Skeletal muscle satellite cell (primary cell): ENCODE measurements around the gene PRR15.

Experiments
- H3K27me3 ChIP-seq: 2 replicates; pipeline ENCODE4 v1.7.0; 2013; ENCODE audit warnings: low read length; ENCODE audit not compliant: control insufficient read depth, insufficient read depth
- H3K36me3 ChIP-seq: 2 replicates; pipeline ENCODE4 v1.7.0; 2013; ENCODE audit warnings: mild to moderate bottlenecking, control low read depth, low read length; ENCODE audit not compliant: insufficient read depth
- H3K4me1 ChIP-seq: 2 replicates; pipeline ENCODE4 v1.7.0; 2013; ENCODE audit warnings: low read length; ENCODE audit not compliant: control insufficient read depth, insufficient read depth
- H3K4me2 ChIP-seq: 2 replicates; pipeline ENCODE4 v1.7.0; 2013; ENCODE audit warnings: mild to moderate bottlenecking, low read length
- H3K4me3 ChIP-seq: 2 replicates; pipeline ENCODE4 v1.7.0; 2013; ENCODE audit warnings: low read length
- H3K9ac ChIP-seq: 2 replicates; pipeline ENCODE4 v1.7.0; 2013; ENCODE audit warnings: mild to moderate bottlenecking, low read depth, low read length, moderate library complexity
- H3K9me3 ChIP-seq: replicated peaks from 2 replicates; pipeline ENCODE4 v1.7.0; 2013; ENCODE audit warnings: mild to moderate bottlenecking, control low read depth, low read length

PRR15 gene

GRCh38 chr7:29555061-29555460, 8.6 kb upstream of the PRR15 start:
- peaks cover 4% of the 10 kb centered on the region for H3K36me3 ChIP-seq
- H3K4me3 ChIP-seq = no peak overlapping the region
- H3K27me3 ChIP-seq = no peaks in the 10 kb centered on the region
- no peaks in the 10 kb centered on the region for H3K9me3 ChIP-seq
- no peaks in the 10 kb centered on the region for H3K4me1 ChIP-seq
- no peak overlapping the region for H3K4me2 ChIP-seq
- no peak overlapping the region for H3K9ac ChIP-seq

DNA sequence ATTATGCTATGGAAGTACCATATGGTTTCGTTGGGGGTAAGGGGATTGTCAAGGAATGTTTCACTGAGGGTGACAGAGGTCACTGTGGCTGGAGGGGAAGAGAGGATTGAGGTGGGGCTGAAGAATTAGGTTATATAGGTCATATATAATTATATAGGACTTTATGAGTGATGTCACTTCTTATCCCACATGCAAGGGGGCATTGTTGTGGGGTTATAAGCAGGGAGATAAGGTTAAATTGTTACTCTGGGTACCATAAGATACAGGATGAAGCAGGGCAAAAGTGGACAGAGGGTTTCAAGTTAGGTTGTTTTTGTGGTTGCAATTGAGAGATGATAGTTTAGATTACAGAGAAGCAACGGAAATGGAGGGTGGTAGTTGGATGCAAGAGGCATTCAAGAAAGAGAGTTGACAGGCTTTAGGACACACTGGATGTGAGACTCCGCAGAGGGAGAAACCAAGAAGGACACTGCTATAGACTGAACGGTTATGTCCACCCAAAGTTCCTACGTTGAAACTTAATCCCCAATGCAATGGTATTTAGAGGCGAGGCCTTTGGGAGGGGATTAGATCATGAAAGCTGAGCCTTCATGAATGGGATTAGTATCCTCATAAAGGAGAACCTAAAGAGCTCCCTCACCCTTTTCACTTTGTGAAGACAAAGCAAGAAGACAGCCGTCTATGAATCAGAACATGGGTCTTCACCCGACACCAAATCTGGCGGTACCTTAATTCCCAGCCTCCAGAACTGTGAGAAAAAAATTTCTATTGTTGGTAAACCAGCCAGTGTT, 7.0 kb upstream of the PRR15 start:
- no peaks in the 10 kb centered on the region for H3K27me3 ChIP-seq
- H3K9ac ChIP-seq = no peak overlapping the region
- no peaks in the 10 kb centered on the region for H3K9me3 ChIP-seq
- no peaks in the 10 kb centered on the region for H3K4me1 ChIP-seq
- H3K4me3 ChIP-seq = no peak overlapping the region
- peaks cover 4% of the 10 kb centered on the region for H3K36me3 ChIP-seq
- H3K4me2 ChIP-seq = no peak overlapping the region

DNA sequence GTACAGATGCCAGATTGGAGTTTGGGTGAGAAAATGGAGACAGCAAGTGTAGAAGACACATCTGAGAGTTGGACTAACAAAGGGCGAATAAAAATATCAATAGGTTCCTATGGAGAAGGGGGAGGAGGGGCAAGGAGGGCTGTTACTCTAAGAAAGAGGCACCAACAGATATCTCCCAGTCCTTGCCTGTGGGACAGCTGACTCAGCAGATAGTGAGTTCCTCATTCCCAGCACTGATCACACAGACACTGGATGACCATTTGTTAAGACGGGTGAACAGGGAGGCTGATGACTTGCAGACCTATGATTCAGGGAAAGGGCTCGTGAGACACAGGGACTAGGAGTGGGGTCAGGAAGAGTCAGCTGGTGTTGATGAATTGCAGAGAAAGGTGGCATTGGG, 5.7 kb upstream of the PRR15 start:
- H3K27me3 ChIP-seq = no peaks in the 10 kb centered on the region
- no peak overlapping the region for H3K4me2 ChIP-seq
- no peak overlapping the region for H3K4me3 ChIP-seq
- H3K36me3 ChIP-seq = peaks cover 4% of the 10 kb centered on the region
- peaks cover 1% of the 10 kb centered on the region for H3K4me1 ChIP-seq
- H3K9ac ChIP-seq = no peak overlapping the region
- no peaks in the 10 kb centered on the region for H3K9me3 ChIP-seq

DNA sequence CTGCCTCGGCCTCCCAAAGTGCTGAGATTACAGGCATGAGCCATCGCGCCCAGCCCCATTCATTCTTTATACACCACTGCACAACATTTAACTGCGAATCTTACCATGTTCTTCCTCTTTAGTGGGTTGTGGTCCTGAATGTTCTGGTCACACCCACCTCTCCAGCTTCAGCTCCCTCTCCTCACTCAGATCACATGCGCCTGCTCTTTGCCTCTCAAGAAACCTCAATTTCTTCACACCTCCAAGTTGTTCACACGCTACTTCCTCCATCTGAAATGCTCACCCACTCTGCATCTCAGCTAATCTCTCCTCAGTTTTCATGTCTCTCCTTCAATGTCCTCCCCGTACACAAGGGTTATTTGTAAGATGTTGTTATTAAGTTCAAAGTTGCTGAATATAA, 2.4 kb upstream of the PRR15 start:
- Histone ChIP-seq H3K4me3 (no peak overlapping the region), H3K9ac (no peak overlapping the region), H3K4me2 (no peak overlapping the region), H3K4me1 (peaks cover 15% of the 10 kb centered on the region), H3K27me3 (peaks cover 5% of the 10 kb centered on the region), H3K36me3 (peaks cover 4% of the 10 kb centered on the region), H3K9me3 (no peaks in the 10 kb centered on the region)

DNA sequence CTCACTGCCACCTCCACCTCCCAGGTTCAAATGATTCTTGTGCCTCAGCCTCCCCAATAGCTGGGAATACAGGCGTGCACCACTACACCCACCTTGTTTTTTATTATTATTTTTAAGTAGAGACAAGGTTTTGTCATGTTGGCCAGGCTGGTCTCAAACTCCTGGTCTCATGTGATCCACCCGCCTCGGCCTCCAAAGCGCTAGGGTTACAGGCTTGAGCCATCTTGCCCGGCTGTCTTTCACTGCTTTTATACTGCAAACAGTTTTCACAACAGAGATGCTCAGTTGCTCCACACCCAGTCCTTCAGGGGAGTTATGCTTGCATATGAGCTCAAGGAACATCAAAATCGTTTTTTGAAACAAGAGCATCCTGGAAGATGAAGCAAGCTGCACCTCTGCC, 1.3 kb upstream of the PRR15 start:
- Histone ChIP-seq H3K36me3 (peaks cover 4% of the 10 kb centered on the region), H3K9ac (no peak overlapping the region), H3K4me1 (peaks cover 20% of the 10 kb centered on the region), H3K4me3 (no peak overlapping the region), H3K4me2 (peak overlapping the region; percentile 100), H3K9me3 (no peaks in the 10 kb centered on the region), H3K27me3 (peaks cover 9% of the 10 kb centered on the region)

DNA sequence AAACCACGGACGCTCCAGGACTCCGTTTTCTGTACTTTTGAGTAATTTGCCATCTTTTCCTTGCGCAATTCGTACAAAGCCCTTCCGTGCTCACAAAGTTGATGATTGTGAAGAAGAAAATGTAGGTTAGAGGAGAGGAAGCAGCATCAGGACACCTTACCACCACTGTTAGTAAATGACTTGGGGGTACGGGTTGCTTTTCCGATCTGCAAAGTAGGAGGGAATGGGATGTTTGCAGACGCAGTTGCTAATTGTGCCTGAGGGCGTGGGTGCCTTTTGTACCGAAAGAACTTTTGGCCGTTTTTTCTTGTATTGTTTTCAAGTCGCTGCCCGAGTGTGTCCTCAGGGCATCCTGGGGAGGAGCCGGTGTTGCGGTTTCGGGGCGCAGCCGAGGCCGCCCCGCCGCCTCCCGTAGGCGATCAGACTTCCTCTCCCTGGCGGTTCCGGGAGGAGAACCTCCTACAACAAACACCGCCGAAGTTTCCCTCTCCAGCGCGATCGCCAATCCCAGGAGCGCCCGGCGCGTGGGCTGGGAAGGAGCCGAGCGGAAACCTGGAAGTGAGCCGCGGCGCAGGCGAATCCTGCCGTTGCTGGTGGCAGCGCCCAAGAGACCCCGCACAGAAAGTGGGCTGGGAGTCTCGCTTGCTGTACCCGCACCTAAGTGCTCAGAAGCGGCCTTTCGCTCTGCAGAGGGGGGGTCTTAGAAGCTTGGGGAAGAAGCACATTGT, 1.0 kb downstream of the PRR15 start:
- peak overlapping the region; percentile 87 for H3K4me3 ChIP-seq
- peak overlapping the region; percentile 100 for H3K4me2 ChIP-seq
- H3K36me3 ChIP-seq = peaks cover 4% of the 10 kb centered on the region
- H3K9ac ChIP-seq = peak overlapping the region; percentile 74
- no peaks in the 10 kb centered on the region for H3K9me3 ChIP-seq
- peaks cover 17% of the 10 kb centered on the region for H3K27me3 ChIP-seq
- peaks cover 20% of the 10 kb centered on the region for H3K4me1 ChIP-seq

- peaks cover 4% of the 10 kb centered on the region for H3K36me3 ChIP-seq
- H3K9me3 ChIP-seq = no peaks in the 10 kb centered on the region
- peak overlapping the region; percentile 100 for H3K4me2 ChIP-seq
- H3K27me3 ChIP-seq = peaks cover 17% of the 10 kb centered on the region
- peaks cover 20% of the 10 kb centered on the region for H3K4me1 ChIP-seq
- peak overlapping the region; percentile 74 for H3K9ac ChIP-seq
- H3K4me3 ChIP-seq = peak overlapping the region; percentile 87
Observed at GRCh38 chr7:29565224-29565630, 1.6 kb downstream of the PRR15 start.

DNA sequence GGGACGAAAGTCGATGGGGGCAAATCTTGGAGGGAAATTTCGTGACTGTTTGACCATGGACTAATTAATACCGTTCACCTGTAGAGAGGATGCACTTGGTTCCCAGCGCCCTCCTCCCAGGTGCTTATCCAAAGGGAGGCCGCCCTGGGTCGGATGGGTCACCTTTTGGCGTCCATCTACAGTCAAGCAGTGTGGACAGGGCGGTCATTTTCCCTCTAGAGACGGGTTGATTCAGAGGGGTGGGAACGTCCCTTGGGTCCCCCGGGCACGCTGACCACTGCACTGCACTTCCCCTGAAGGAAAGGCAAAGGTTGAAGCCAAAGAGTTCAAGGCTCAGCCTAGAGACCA, 2.0 kb downstream of the PRR15 start:
- H3K4me1 ChIP-seq = peaks cover 20% of the 10 kb centered on the region
- peak overlapping the region; percentile 87 for H3K4me3 ChIP-seq
- H3K9ac ChIP-seq = peak overlapping the region; percentile 74
- H3K4me2 ChIP-seq = peak overlapping the region; percentile 100
- H3K27me3 ChIP-seq = peaks cover 17% of the 10 kb centered on the region
- H3K36me3 ChIP-seq = peaks cover 4% of the 10 kb centered on the region
- no peaks in the 10 kb centered on the region for H3K9me3 ChIP-seq

DNA sequence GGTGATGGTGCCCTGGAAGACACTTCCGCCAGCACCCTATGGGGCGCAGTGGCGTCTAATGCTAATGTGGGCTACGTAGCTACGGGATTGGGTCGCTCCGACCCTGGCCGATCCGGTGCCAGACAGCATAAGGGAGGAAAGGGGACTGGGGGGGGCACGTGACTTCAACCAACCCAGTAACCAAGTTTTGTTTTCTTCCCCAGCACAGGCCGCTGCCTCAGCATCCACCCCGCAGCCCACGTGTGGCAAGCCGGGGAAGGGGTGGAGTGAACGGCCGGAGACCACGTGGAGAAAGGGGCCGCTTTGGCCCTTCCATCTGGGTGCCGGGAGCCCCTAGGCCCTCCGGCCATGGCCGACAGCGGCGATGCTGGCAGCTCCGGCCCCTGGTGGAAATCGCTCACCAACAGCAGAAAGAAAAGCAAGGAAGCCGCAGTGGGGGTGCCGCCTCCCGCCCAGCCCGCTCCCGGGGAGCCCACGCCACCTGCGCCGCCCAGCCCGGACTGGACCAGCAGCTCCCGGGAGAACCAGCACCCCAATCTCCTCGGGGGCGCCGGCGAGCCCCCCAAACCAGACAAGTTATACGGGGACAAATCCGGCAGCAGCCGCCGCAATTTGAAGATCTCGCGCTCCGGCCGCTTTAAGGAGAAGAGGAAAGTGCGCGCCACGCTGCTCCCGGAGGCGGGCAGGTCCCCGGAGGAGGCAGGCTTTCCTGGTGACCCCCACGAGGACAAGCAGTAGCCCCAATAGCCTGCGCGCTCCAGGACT, 2.5 kb downstream of the PRR15 start:
- Histone ChIP-seq H3K9ac (peak overlapping the region; percentile 72), H3K4me1 (peaks cover 20% of the 10 kb centered on the region), H3K4me3 (peak overlapping the region; percentile 87), H3K4me2 (peak overlapping the region; percentile 100), H3K27me3 (peaks cover 17% of the 10 kb centered on the region), H3K9me3 (no peaks in the 10 kb centered on the region), H3K36me3 (peaks cover 4% of the 10 kb centered on the region)

DNA sequence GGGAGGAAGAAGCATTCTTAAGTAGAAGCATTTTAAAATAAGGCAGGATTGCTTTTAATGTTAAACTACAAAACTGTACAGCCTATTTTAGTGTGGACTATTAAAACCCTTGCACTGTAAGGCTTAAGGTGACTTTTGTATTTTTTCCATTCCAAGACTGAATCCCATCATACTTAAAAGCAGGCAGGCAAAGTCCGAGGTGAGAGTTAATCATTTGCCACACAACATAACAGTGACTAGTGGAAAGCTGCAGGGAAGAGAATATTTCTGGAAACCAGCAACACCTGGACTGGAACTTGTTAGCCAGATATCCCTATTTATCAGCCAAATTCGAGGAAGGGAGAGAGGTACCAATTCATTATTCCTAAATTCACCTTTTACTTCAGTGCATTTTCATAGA, 3.5 kb downstream of the PRR15 start:
- Histone ChIP-seq H3K36me3 (peaks cover 4% of the 10 kb centered on the region), H3K4me1 (peaks cover 20% of the 10 kb centered on the region), H3K27me3 (peaks cover 17% of the 10 kb centered on the region), H3K4me2 (no peak overlapping the region), H3K9ac (no peak overlapping the region), H3K9me3 (no peaks in the 10 kb centered on the region), H3K4me3 (no peak overlapping the region)

DNA sequence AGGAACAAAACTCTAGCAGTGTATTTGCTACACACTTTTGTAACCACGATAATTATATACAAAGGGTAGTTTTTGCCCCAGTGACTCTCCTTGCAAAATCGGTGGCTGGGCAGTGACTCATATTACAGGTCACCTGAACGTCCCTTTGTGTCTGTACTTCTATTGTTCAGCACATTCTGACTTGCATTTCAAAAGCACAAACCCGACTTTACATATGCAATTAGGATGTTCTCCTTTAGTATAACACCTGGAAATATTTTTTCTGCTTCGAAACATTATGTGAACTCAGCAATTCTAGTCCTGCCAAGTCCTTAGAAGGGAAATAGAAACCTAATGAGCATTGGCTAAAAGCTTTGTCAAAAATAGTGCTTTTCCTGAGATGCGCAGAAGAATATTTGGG, 6.0 kb downstream of the PRR15 start:
- no peaks in the 10 kb centered on the region for H3K9me3 ChIP-seq
- no peak overlapping the region for H3K9ac ChIP-seq
- peaks cover 17% of the 10 kb centered on the region for H3K4me1 ChIP-seq
- no peak overlapping the region for H3K4me3 ChIP-seq
- H3K4me2 ChIP-seq = no peak overlapping the region
- peaks cover 22% of the 10 kb centered on the region for H3K27me3 ChIP-seq
- peaks cover 4% of the 10 kb centered on the region for H3K36me3 ChIP-seq
